Peyer's patch (tissue), 4 donors: Measurements from ENCODE around the gene SMAP1.

Experiments
- CTCF ChIP-seq, 6 experiments: fragments of 450-650 bp in 4 of 6; fragments of 200-600 bp in 2 of 6; sonication (generic) in 1 of 6; IDR thresholded peaks; one replicate each; pipeline ENCODE4 v1.5.1; 2017 to 2019; ENCODE audit warnings: antibody characterized with exemption in 6 of 6, mild to moderate bottlenecking in 3 of 6, moderate library complexity in 1 of 6
- POLR2A ChIP-seq, 2 donors: fragments of 450-650 bp; IDR thresholded peaks; one replicate each; pipeline ENCODE4 v1.5.1; 2017; ENCODE audit warnings: antibody characterized with exemption in 2 of 2, mild to moderate bottlenecking in 2 of 2, moderate library complexity in 2 of 2

GRCh38 chr6:70886661-70887060 lies 219.0 kb downstream of the SMAP1 start:
- TF ChIP-seq POLR2A (IDR thresholded peaks at IDR 0.05), result no peak
- TF ChIP-seq CTCF (IDR thresholded peaks at IDR 0.05), result no peak
